GM12878 (cell line): ENCODE results near the gene HSPBP1. TPM values are rescaled to one million over a fixed set of nuclear protein-coding genes. Genes with fewer than 3 reads are reported as not detected.

Source experiments
- ATAC-seq: fragments of 200-7000 bp; cut with Tn5 transposase; 3 replicates; pipeline ENCODE4 v1.9.1; 2020; ENCODE audit warnings: mild to moderate bottlenecking, moderate library complexity
- BruUV-seq: library from RNA; stranded (reverse); fragments of 400-500 nt; replicated peaks from 2 replicates; lab custom pipeline; 2021; lab: Mats Ljungman, UMichigan
- CTCF ChIA-PET: fragments of 300-600 bp; sonication (Branson Sonifier 250); formaldehyde crosslinking; extraction: SDS; loops from one replicate; lab custom pipeline; 2021; ENCODE audit warnings: inconsistent platforms; lab: Yijun Ruan, JAX
- POLR2A ChIA-PET: fragments of 350-600 bp; formaldehyde crosslinking; extraction: SDS; loops from one replicate; lab custom pipeline; 2021; ENCODE audit warnings: inconsistent platforms; lab: Charles Lee
- RAD21 ChIA-PET: fragments of 300-600 bp; sonication (Branson Sonifier 250); formaldehyde crosslinking; loops from one replicate; lab custom pipeline; 2023; ENCODE audit warnings: antibody characterized with exemption; ENCODE audit not compliant: unreplicated experiment; lab: Charles Lee
- SMC1A ChIA-PET: fragments of 300-600 bp; sonication (Branson Sonifier 250); formaldehyde crosslinking; loops from one replicate; lab custom pipeline; 2023; ENCODE audit not compliant: unreplicated experiment, uncharacterized antibody; lab: Charles Lee
- DNase-seq: peaks from one replicate; pipeline ENCODE4 v3.0.0-alpha.2; 2011; ENCODE audit warnings: low read depth, low spot score
- FAIRE-seq: peaks from 3 replicates; lab custom pipeline; 2011; peaks lifted over from hg19 to GRCh38; lab: Jason Lieb, UNC
- H2AFZ ChIP-seq: 2 replicates; pipeline ENCODE4 v1.6.0; 2011; ENCODE audit warnings: low read depth, low read length, control low read depth; ENCODE audit not compliant: control insufficient read depth
- H3K27ac ChIP-seq: 2 replicates; pipeline ENCODE4 v1.5.1; 2011; ENCODE audit warnings: control low read depth; ENCODE audit not compliant: control insufficient read depth, insufficient read depth
- H3K27me3 ChIP-seq, 2 experiments: replicated peaks in 1 of 2; 2 replicates each; pipeline versions ENCODE4 v1.6.0 to v1.6.1; 2011; ENCODE audit warnings: low read length in 1 of 2; ENCODE audit not compliant: control insufficient read depth in 2 of 2, insufficient read depth in 2 of 2
- H3K36me3 ChIP-seq, 2 experiments: 2 replicates each; pipeline ENCODE4 v1.5.1; 2011; ENCODE audit warnings: low read length in 1 of 2; ENCODE audit not compliant: control insufficient read depth in 2 of 2, insufficient read depth in 2 of 2
- H3K4me1 ChIP-seq: 2 replicates; pipeline ENCODE4 v1.6.1; 2011; ENCODE audit warnings: mild to moderate bottlenecking, low read length, moderate library complexity, mixed read lengths; ENCODE audit not compliant: control insufficient read depth, insufficient read depth
- H3K4me2 ChIP-seq: 2 replicates; pipeline ENCODE4 v1.6.0; 2011; ENCODE audit warnings: control low read depth; ENCODE audit not compliant: control insufficient read depth, insufficient read depth
- H3K4me3 ChIP-seq: fragments of 200-600 bp; sonication (generic); 2 replicates; pipeline ENCODE4 v1.5.1; 2016
- H3K79me2 ChIP-seq: 2 replicates; pipeline ENCODE4 v1.6.0; 2011; ENCODE audit warnings: low read length; ENCODE audit not compliant: control insufficient read depth, insufficient read depth
- H3K9ac ChIP-seq: 2 replicates; pipeline ENCODE4 v1.8.0; 2011; ENCODE audit warnings: low read length, control low read depth, mixed read lengths; ENCODE audit not compliant: control insufficient read depth, insufficient read depth
- H3K9me3 ChIP-seq: replicated peaks from 3 replicates; pipeline ENCODE4 v1.5.1; 2011; ENCODE audit warnings: mild to moderate bottlenecking, low read length; ENCODE audit not compliant: control insufficient read depth, insufficient read depth
- H4K20me1 ChIP-seq: 2 replicates; pipeline ENCODE4 v1.6.0; 2011; ENCODE audit not compliant: control insufficient read depth, insufficient read depth
- BCL11A ChIP-seq: IDR thresholded peaks from 2 replicates; pipeline ENCODE4 v1.6.1; 2011; ENCODE audit warnings: low read depth, low read length
- GATAD2B ChIP-seq: fragments of 450-650 bp; conservative IDR thresholded peaks from 2 replicates; pipeline ENCODE4 v1.6.1; 2017; ENCODE audit warnings: low read depth, mild to moderate bottlenecking, moderate library complexity
- HDAC6 ChIP-seq: fragments of 200-600 bp; sonication (generic); IDR thresholded peaks from one replicate; pipeline ENCODE4 v1.8.0; 2017; ENCODE audit warnings: antibody characterized with exemption; ENCODE audit not compliant: unreplicated experiment
- MEF2A ChIP-seq: IDR thresholded peaks from 2 replicates; pipeline ENCODE4 v1.6.1; 2011; ENCODE audit warnings: low read depth, mild to moderate bottlenecking, low read length, moderate library complexity; ENCODE audit not compliant: insufficient read depth
- MYC ChIP-seq: IDR thresholded peaks from 2 replicates; pipeline ENCODE4 v1.6.1; 2011; ENCODE audit warnings: mild to moderate bottlenecking, low read length, moderate library complexity, inconsistent platforms; ENCODE audit not compliant: insufficient read depth, insufficient replicate concordance, insufficient read length, severe bottlenecking
- SPI1 ChIP-seq: IDR thresholded peaks from 2 replicates; pipeline ENCODE4 v1.6.1; 2011; ENCODE audit warnings: low read depth, mild to moderate bottlenecking, low read length, moderate library complexity, borderline replicate concordance; ENCODE audit not compliant: insufficient read depth
- SRF ChIP-seq, 2 experiments: IDR thresholded peaks; 2 replicates each; pipeline ENCODE4 v1.6.1; 2011; ENCODE audit warnings: low read depth in 2 of 2, low read length in 2 of 2, mild to moderate bottlenecking in 1 of 2, moderate library complexity in 1 of 2
- WGBS: methylation state at CpG from one replicate; pipeline ENCODE4 v1.1.6; 2016; ENCODE audit warnings: low lambda C conversion rate; ENCODE audit not compliant: insufficient replicate concordance, insufficient coverage; ENCODE audit errors: missing lambda C conversion rate; 5-methylcytosine and 5-hydroxymethylcytosine counted together
- in situ Hi-C: fragments of 300-500 bp; cut with MboI; formaldehyde crosslinking; loops from 9 replicates; pipeline ENCODE4 v1.14.3; 2018; ENCODE audit warnings: mixed read lengths
- intact Hi-C: fragments of 100-400 bp; cut with micrococcal nuclease; formaldehyde crosslinking; loops from one replicate; pipeline ENCODE4 v1.14.2; 2022; ENCODE audit not compliant: unreplicated experiment
- polyA plus RNA-seq, 11 experiments: library from polyadenylated mRNA; depleted of rRNA in 4 of 11; unstranded in 6 of 11; stranded (reverse) in 5 of 11; fragments of >200 nt; fragmentation: Nextera tagmentation in 4 of 11; fragmentation: Illumina TruSeq in 1 of 11; extraction: Ambion mirVana in 4 of 11; extraction: Trizol in 1 of 11; gene quantifications; 1 replicate in 1 of 11; 2 replicates in 10 of 11; pipeline versions ENCODE4 v1.2.1 to v1.2.3, GENCODE V29; 2011 to 2016; ENCODE audit warnings: inconsistent platforms in 2 of 11, missing spikeins in 2 of 11, low read depth in 1 of 11
- total RNA-seq, 4 experiments: library from RNA; depleted of rRNA in 3 of 4; stranded (reverse); fragments of >200 nt in 3 of 4; fragmentation: Illumina TruSeq in 1 of 4; extraction: Trizol in 1 of 4; gene quantifications; 2 replicates each; pipeline versions ENCODE4 v1.2.1 to v1.2.3, GENCODE V29; 2013 to 2021
- TF ChIP-seq, protein P1 (sequence below): fragments of 450-650 bp; formaldehyde crosslinking; IDR thresholded peaks from 2 replicates; pipeline ENCODE4 v1.4.0; 2020; ENCODE audit warnings: mild to moderate bottlenecking, moderate library complexity
- TF ChIP-seq, protein P2 (sequence below): fragments of 150-350 bp; IDR thresholded peaks from 2 replicates; pipeline ENCODE4 v1.6.1; 2014; ENCODE audit warnings: mild to moderate bottlenecking, low read depth, low read length

The HSPBP1 gene
- total and polyA plus RNA-seq, 10 of the 15 experiments (the other 5 are each of a cell fraction or from before 2014, with no cell fraction given): 0.18 to 83.3 (median 23.0) TPM

DNA sequence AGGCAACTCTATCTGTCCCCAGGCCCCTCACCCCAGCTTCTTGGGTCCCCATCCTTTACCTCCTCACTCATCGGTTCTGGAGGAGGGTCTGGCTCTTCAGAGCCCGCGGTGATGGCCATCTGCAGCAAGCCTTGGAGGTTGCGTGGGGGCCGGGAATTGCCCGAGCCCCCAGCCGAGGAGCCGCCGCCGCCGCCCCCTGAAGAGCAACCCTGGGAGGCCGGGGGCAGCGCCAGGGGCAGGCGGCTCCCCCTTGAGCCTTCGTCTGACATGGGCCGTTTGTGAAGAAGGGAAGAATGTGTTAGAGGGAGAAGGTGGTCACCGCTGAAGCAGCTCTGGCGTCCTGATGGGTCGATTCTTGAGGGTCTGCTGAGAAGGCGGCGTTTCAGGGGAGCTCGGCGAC is 570 bp downstream of the HSPBP1 start (continued):
- TF ChIP-seq, protein P1, sequence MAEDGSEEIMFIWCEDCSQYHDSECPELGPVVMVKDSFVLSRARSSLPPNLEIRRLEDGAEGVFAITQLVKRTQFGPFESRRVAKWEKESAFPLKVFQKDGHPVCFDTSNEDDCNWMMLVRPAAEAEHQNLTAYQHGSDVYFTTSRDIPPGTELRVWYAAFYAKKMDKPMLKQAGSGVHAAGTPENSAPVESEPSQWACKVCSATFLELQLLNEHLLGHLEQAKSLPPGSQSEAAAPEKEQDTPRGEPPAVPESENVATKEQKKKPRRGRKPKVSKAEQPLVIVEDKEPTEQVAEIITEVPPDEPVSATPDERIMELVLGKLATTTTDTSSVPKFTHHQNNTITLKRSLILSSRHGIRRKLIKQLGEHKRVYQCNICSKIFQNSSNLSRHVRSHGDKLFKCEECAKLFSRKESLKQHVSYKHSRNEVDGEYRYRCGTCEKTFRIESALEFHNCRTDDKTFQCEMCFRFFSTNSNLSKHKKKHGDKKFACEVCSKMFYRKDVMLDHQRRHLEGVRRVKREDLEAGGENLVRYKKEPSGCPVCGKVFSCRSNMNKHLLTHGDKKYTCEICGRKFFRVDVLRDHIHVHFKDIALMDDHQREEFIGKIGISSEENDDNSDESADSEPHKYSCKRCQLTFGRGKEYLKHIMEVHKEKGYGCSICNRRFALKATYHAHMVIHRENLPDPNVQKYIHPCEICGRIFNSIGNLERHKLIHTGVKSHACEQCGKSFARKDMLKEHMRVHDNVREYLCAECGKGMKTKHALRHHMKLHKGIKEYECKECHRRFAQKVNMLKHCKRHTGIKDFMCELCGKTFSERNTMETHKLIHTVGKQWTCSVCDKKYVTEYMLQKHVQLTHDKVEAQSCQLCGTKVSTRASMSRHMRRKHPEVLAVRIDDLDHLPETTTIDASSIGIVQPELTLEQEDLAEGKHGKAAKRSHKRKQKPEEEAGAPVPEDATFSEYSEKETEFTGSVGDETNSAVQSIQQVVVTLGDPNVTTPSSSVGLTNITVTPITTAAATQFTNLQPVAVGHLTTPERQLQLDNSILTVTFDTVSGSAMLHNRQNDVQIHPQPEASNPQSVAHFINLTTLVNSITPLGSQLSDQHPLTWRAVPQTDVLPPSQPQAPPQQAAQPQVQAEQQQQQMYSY (CRISPR knock-in tag): no peak

DNA sequence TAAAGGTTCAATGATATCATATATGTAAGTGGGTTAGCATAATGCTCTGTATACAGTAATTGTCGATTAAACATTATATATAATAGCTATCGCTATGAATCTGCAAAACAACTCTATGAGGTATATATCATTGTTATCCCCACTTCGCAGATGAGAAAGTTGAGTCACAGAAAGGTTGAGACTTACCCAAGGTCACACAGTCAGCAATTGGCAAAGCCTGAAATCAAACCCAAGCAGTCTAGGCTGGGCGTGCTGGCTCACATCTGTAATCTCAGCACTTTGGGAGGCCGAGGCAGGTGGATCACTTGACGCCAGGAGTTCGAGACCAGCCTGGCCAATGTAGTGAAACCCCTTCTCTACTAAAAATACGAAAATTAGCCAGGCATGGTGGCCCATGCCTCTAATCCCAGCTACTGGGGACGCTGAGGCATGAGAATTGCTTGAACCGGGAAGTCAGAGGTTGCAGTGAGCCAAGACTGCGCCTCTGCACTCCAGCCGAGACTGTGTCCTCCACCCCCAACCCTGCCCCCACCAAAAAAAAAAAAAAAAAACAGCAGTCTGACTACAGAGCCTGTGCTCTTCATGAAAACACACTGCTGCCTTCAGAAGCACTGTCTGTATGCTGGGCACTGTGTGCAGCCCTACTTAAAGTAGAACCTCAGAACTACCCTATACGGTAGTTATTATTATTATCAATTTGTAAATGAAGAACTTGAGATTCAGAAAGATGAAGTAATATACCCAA is 1.3 kb downstream of the HSPBP1 start:
- H3K4me3 ChIP-seq: no peak overlapping the region
- no peaks in the 10 kb centered on the region for H4K20me1 ChIP-seq
- TF ChIP-seq HDAC6 (no peak), SRF (IDR thresholded peaks at IDR 0.05; ENCODE audit: low read depth in 2 of 2, low read length in 2 of 2) (no peak), SPI1 (no peak), MYC (no peak), BCL11A (no peak), MEF2A (no peak), GATAD2B (no peak)
- TF ChIP-seq, protein P2, sequence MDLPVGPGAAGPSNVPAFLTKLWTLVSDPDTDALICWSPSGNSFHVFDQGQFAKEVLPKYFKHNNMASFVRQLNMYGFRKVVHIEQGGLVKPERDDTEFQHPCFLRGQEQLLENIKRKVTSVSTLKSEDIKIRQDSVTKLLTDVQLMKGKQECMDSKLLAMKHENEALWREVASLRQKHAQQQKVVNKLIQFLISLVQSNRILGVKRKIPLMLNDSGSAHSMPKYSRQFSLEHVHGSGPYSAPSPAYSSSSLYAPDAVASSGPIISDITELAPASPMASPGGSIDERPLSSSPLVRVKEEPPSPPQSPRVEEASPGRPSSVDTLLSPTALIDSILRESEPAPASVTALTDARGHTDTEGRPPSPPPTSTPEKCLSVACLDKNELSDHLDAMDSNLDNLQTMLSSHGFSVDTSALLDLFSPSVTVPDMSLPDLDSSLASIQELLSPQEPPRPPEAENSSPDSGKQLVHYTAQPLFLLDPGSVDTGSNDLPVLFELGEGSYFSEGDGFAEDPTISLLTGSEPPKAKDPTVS: no peak
- TF ChIP-seq, protein P1 (CRISPR knock-in tag): no peak
- H3K4me2 ChIP-seq: peak overlapping the region; percentile 86
- no peak overlapping the region for H3K27ac ChIP-seq
- H3K27me3 ChIP-seq: no peaks in the 10 kb centered on the region; a peak in 1 of 4 replicates
- no peak overlapping the region; the same call in 1 of the 2 replicates for H3K9ac ChIP-seq
- in situ Hi-C loops (no loop called here), intact Hi-C loops (no loop called here)
- no peaks in the 10 kb centered on the region; a peak in 1 of 4 replicates for H3K36me3 ChIP-seq
- no peaks in the 10 kb centered on the region; the same call in 1 of the 2 replicates for H3K79me2 ChIP-seq
- ChIA-PET SMC1A (interaction anchor here (1.7 to 7.6 kb wide), 3 partner anchors 13 to 23 kb away, joined by 7 to 68 read pairs (median 25); partner anchors contain the start of gene PPP6R1), CTCF (interaction anchor here (1.2 to 1.3 kb wide), 2 partner anchors 19 to 23 kb away, joined by 3 to 6 read pairs; no protein-coding TSS in a partner anchor), POLR2A (interaction anchor here (0.7 to 6.1 kb wide), 3 partner anchors 9 to 23 kb away, joined by 3 to 86 read pairs (median 39); partner anchors contain the start of gene PPP6R1), RAD21 (interaction anchor here (3.8 kb wide), 1 partner anchor 23 kb away, joined by 46 read pairs; no protein-coding TSS in a partner anchor)
- DNase-seq: no peak
- BruUV-seq: no TSS peak
- no peak overlapping the region for H2AFZ ChIP-seq
- WGBS: 82% methylated on average over 12 of the region's 13 CpGs
- no peak for FAIRE-seq
- peaks cover 42% of the 10 kb centered on the region for H3K4me1 ChIP-seq
- ATAC-seq: no peak
- H3K9me3 ChIP-seq: no peaks in the 10 kb centered on the region; the same call in 2 of the 3 replicates
